ENCODE data around the gene IKZF1. TPM values are rescaled to one million over a fixed set of nuclear protein-coding genes. Genes with fewer than 3 reads are reported as not detected.

The IKZF1 gene
- total RNA-seq, 1 donor from 2014 or later: 0.11 TPM

GRCh38 chr7:50428911-50429310 is 124.4 kb downstream of the IKZF1 start:
- Histone ChIP-seq H3K4me3 (no peak overlapping the region), H3K27ac (no peak overlapping the region), H3K9ac (no peak overlapping the region), H2AFZ (replicated peaks) (no peak overlapping the region), H3K36me3 (no peaks in the 10 kb centered on the region), H3K79me2 (ENCODE audit: low read depth) (no peaks in the 10 kb centered on the region), H3K9me3 (ENCODE audit: low read depth) (no peaks in the 10 kb centered on the region), H3K4me1 (no peaks in the 10 kb centered on the region), H3F3A (ENCODE audit: low read depth) (no peaks in the 10 kb centered on the region), H4K20me1 (ENCODE audit: low read depth) (no peaks in the 10 kb centered on the region), H3K4me2 (no peak overlapping the region), H3K27me3 (no peaks in the 10 kb centered on the region)
- Mint-ChIP-seq H3K4me1 (peaks cover 9% of the 10 kb centered on the region), H3K4me3 (no peak overlapping the region), H3K27ac (no peak overlapping the region), H3K27me3 (ENCODE audit: insufficient read depth, low read depth) (peaks cover 2% of the 10 kb centered on the region), H3K9me3 (no peaks in the 10 kb centered on the region), H3K36me3 (no peaks in the 10 kb centered on the region)
- DNase-seq (ENCODE audit: low spot score): no peak
- no peak for TF ChIP-seq EZH2 (IDR thresholded peaks at IDR 0.05)
- no peak for TF ChIP-seq EZH2phosphoT487 (IDR thresholded peaks at IDR 0.05)
- no peak for TF ChIP-seq CTCF (IDR thresholded peaks at IDR 0.05)

GRCh38 chr7:50431316-50431715 is 126.8 kb downstream of the IKZF1 start:
- no peaks in the 10 kb centered on the region for H3K9me3 Mint-ChIP-seq

GRCh38 chr7:50431722-50432305 is 127.3 kb downstream of the IKZF1 start:
- Mint-ChIP-seq H3K36me3 (no peaks in the 10 kb centered on the region), H3K4me1 (peaks cover 9% of the 10 kb centered on the region), H3K27ac (no peak overlapping the region), H3K4me3 (no peak overlapping the region), H3K9me3 (no peaks in the 10 kb centered on the region), H3K27me3 (ENCODE audit: insufficient read depth, low read depth) (peaks cover 2% of the 10 kb centered on the region)
- Histone ChIP-seq H3K4me3 (no peak overlapping the region), H3K36me3 (no peaks in the 10 kb centered on the region), H3F3A (ENCODE audit: low read depth) (no peaks in the 10 kb centered on the region), H3K79me2 (ENCODE audit: low read depth) (no peaks in the 10 kb centered on the region), H4K20me1 (ENCODE audit: low read depth) (no peaks in the 10 kb centered on the region), H3K4me1 (no peaks in the 10 kb centered on the region), H2AFZ (replicated peaks) (no peak overlapping the region), H3K9me3 (ENCODE audit: low read depth) (no peaks in the 10 kb centered on the region), H3K9ac (no peak overlapping the region), H3K27ac (no peak overlapping the region), H3K4me2 (no peak overlapping the region), H3K27me3 (no peaks in the 10 kb centered on the region)
- TF ChIP-seq EZH2 (IDR thresholded peaks at IDR 0.05): no peak
- no peak for TF ChIP-seq EZH2phosphoT487 (IDR thresholded peaks at IDR 0.05)
- TF ChIP-seq CTCF (IDR thresholded peaks at IDR 0.05): no peak
- DNase-seq (ENCODE audit: low spot score): no peak

More at GRCh38 chr7:50431316-50431715, 126.8 kb downstream of the IKZF1 start:
- Histone ChIP-seq H3K27ac (no peak overlapping the region), H3K36me3 (no peaks in the 10 kb centered on the region), H3K4me3 (no peak overlapping the region), H3F3A (ENCODE audit: low read depth) (no peaks in the 10 kb centered on the region), H2AFZ (replicated peaks) (no peak overlapping the region), H3K27me3 (no peaks in the 10 kb centered on the region), H3K9ac (no peak overlapping the region), H3K79me2 (ENCODE audit: low read depth) (no peaks in the 10 kb centered on the region), H3K4me1 (no peaks in the 10 kb centered on the region), H3K4me2 (no peak overlapping the region), H3K9me3 (ENCODE audit: low read depth) (no peaks in the 10 kb centered on the region), H4K20me1 (ENCODE audit: low read depth) (no peaks in the 10 kb centered on the region)
- Mint-ChIP-seq H3K27me3 (ENCODE audit: insufficient read depth, low read depth) (peaks cover 2% of the 10 kb centered on the region), H3K4me3 (no peak overlapping the region), H3K27ac (no peak overlapping the region), H3K4me1 (peaks cover 9% of the 10 kb centered on the region), H3K36me3 (no peaks in the 10 kb centered on the region)
- TF ChIP-seq CTCF (IDR thresholded peaks at IDR 0.05) (no peak), EZH2phosphoT487 (IDR thresholded peaks at IDR 0.05) (no peak), EZH2 (IDR thresholded peaks at IDR 0.05) (no peak)
- no peak for DNase-seq (ENCODE audit: low spot score)

Measured in neural progenitor cell (in vitro differentiated cells).